ENCODE results near the gene ANTXRL.

GRCh38 chr10:46294641-46295220 lies 7.9 kb downstream of the ANTXRL start:
- TF ChIP-seq, protein P1, sequence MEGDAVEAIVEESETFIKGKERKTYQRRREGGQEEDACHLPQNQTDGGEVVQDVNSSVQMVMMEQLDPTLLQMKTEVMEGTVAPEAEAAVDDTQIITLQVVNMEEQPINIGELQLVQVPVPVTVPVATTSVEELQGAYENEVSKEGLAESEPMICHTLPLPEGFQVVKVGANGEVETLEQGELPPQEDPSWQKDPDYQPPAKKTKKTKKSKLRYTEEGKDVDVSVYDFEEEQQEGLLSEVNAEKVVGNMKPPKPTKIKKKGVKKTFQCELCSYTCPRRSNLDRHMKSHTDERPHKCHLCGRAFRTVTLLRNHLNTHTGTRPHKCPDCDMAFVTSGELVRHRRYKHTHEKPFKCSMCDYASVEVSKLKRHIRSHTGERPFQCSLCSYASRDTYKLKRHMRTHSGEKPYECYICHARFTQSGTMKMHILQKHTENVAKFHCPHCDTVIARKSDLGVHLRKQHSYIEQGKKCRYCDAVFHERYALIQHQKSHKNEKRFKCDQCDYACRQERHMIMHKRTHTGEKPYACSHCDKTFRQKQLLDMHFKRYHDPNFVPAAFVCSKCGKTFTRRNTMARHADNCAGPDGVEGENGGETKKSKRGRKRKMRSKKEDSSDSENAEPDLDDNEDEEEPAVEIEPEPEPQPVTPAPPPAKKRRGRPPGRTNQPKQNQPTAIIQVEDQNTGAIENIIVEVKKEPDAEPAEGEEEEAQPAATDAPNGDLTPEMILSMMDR (IDR thresholded peaks at IDR 0.05): no peak
- no peak for TF ChIP-seq RARB (CRISPR knock-in tag; IDR thresholded peaks at IDR 0.05)
- TF ChIP-seq MAX (IDR thresholded peaks at IDR 0.05): no peak
- no peak for TF ChIP-seq HDAC2 (IDR thresholded peaks at IDR 0.05)
- TF ChIP-seq HOXA7 (CRISPR knock-in tag; IDR thresholded peaks at IDR 0.05): no peak
- no peak for TF ChIP-seq KDM5A (IDR thresholded peaks at IDR 0.05)
- no peak for TF ChIP-seq EP300 (IDR thresholded peaks at IDR 0.05)
- TF ChIP-seq RNF2 (IDR thresholded peaks at IDR 0.05; ENCODE audit: borderline replicate concordance, low read depth): no peak
- TF ChIP-seq REST (IDR thresholded peaks at IDR 0.05): no peak
- no peak for TF ChIP-seq HOXB13 (CRISPR knock-in tag; IDR thresholded peaks at IDR 0.05; ENCODE audit: low read depth)
